GM19455 (cell line): ENCODE results near the gene NCBP2L.

Source experiments
- ATAC-seq: cut with Tn5 transposase; IDR thresholded peaks from one replicate; pipeline ENCODE4 v1.9.1; 2021; ENCODE audit not compliant: unreplicated experiment

NCBP2L gene

GRCh38 chrX:107752043-107752442 lies 25.5 kb upstream of the NCBP2L start:
- ATAC-seq: no peak

GRCh38 chrX:107752714-107753113 lies 24.8 kb upstream of the NCBP2L start:
- ATAC-seq: no peak

GRCh38 chrX:107753187-107753586 lies 24.3 kb upstream of the NCBP2L start:
- ATAC-seq: no peak

GRCh38 chrX:107755721-107756120 lies 21.8 kb upstream of the NCBP2L start:
- no peak for ATAC-seq

- ATAC-seq: no peak
These were observed 19.2 kb upstream of the NCBP2L start for GRCh38 chrX:107758231-107758766.

- ATAC-seq: no peak
These were observed 17.0 kb upstream of the NCBP2L start for GRCh38 chrX:107760304-107761077.

GRCh38 chrX:107763647-107764046 lies 13.9 kb upstream of the NCBP2L start:
- no peak for ATAC-seq

- no peak for ATAC-seq
These were observed 12.5 kb upstream of the NCBP2L start for GRCh38 chrX:107764845-107765608.

GRCh38 chrX:107766470-107767150 lies 10.9 kb upstream of the NCBP2L start:
- no peak for ATAC-seq

GRCh38 chrX:107768051-107768450 lies 9.5 kb upstream of the NCBP2L start:
- ATAC-seq: no peak

GRCh38 chrX:107769581-107770317 lies 7.8 kb upstream of the NCBP2L start:
- ATAC-seq: no peak

GRCh38 chrX:107773206-107773605 lies 4.3 kb upstream of the NCBP2L start:
- no peak for ATAC-seq

GRCh38 chrX:107773906-107774435 lies 3.6 kb upstream of the NCBP2L start:
- no peak for ATAC-seq

GRCh38 chrX:107775000-107775733 lies 2.4 kb upstream of the NCBP2L start:
- ATAC-seq: peak; percentile 40

- ATAC-seq: peak; percentile 90
These were observed 1.6 kb upstream of the NCBP2L start, which contains the start of gene TSC22D3 for GRCh38 chrX:107775734-107776511. Gene TSC22D3 (minus strand): TSS chrX:107775787. CDS start chrX:107775419, 368 bp downstream.

- ATAC-seq: peak; percentile 66
These were observed 641 bp upstream of the NCBP2L start for GRCh38 chrX:107776649-107777535.

GRCh38 chrX:107780525-107780924 lies 3.0 kb downstream of the NCBP2L start:
- no peak for ATAC-seq

- no peak for ATAC-seq
These were observed 10.3 kb downstream of the NCBP2L start for GRCh38 chrX:107787827-107788226.
